Forelimb muscle (tissue), 1 donor: ENCODE data around the gene STIM1. TPM values are rescaled to one million over a fixed set of nuclear protein-coding genes. Genes with fewer than 3 reads are reported as not detected.

Experiments used
- DNase-seq: peaks from one replicate; pipeline ENCODE4 v3.0.0-alpha.2; 2013; ENCODE audit warnings: low read depth
- polyA plus RNA-seq: library from polyadenylated mRNA; unstranded; fragments of 120-200 nt; gene quantifications from one replicate; pipeline ENCODE4 v1.2.1, GENCODE V29; 2013; ENCODE audit not compliant: insufficient read length

STIM1 gene
- polyA plus RNA-seq, 1 donor, result 116 TPM

DNA sequence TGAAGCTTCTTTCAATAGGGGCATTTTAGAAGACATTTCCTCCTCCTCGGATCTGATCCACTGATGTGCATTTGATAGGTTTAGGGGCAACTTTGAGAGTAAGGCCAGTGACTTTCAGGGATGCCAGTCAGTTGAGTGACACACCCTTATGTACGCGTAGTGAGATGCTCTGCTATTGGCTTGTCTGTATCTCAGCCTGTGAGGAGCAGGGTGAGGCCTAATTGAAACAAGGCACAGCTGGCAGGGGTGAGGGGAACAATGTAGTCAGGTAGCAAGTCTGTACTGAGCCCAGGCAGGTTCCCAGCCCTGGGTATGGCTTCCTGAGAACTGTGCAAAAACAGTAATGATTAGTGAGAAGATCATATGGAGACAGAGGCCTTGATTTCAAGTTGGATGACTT, 61.5 kb downstream of the STIM1 start:
- no peak for DNase-seq

DNA sequence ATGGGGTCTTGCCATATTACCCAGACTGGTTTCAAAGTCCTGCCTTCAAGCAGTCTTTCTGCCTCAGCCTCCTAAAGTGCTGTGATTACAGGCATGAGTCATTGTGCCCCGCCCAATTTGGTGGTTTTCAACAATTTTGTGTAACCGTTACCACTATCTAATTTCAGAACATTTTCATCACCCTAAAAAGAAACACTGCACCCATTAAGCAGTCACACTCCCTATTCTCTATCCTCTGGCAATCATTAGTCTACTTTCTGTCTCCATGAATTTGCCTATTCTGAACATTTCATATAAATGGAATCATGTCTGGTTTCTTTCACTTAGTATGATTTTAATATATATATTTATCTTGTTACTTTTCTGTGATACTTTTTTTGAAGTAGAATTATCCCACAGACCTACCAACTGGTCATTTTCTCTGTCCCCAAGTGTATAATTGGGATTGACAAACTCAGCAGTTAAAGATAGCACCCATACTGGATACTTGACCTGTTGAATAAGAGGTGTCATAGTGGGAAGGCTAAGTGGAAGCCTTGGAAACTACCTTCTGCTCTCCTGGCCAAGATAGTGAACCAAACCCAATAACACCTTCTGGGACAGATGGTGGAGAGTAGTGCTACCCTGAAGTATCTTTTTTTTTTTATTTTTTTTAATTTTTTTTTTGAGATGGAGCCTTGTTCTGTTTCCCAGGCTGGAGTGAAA, 64.8 kb downstream of the STIM1 start:
- no peak for DNase-seq

DNA sequence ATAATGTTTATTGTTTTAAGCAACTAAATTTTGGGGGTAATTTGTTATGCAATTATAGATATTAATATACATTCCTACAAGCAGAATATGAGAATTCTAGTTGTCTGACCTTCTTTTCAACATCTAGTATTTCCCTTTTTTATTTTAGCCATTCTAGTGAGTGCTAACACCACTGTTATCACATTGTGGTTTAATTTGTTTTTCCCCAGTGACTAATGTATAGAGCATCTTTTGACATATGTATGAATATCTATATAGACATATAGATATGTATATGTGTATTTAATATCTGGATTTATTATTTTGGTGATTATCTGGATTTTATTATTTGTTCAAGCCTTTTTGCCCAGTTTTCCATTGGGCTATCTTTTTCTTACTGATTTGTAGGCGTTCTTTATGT, 66.6 kb downstream of the STIM1 start:
- DNase-seq, result no peak

DNA sequence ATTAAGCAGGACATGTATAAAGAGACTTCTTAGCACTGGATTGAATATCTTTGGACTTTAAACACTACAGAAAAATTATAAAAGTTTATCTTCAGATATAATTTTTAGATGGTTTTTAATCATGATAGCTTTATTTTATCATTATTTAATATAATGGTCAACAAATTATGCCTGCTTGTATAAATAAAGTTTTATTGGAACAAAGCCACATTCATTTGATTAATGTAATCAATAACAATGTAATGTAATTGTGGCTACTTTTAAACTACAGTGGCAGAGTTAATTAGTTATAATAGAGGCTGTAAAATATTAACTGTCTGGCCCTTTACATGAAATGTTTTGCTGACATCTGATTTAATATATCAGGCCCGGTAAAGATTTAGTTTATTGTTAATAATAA, 70.0 kb downstream of the STIM1 start:
- DNase-seq, result no peak

DNA sequence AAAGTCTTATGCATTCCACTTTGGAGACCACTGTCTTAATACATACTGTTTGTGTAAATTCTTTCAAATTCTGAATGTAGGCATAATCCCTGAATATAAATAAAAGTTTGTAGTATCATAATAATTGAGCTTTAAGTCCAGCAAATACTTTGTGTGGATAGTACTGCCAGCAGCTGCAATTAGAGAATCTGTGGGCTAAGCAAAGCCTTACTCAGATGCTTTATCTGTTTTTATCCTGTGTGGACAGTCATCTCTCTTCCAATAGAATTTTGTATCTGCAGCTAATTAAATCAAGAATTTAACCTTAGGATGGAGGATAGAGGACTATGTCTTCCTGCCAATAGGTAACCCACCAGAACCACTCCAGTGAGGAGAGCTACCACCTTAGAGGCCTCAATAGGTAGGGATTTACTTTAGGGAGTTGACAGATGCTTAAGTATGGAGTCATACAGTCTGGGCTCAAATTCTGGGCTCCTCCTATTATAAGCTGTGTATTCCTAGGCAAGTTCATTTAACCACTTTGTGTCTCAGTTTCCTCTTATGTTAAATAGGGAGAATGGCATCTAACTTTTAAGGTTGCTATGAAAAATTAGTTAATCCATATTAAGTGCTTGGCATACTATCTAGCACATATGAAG, 71.1 kb downstream of the STIM1 start:
- no peak for DNase-seq

DNA sequence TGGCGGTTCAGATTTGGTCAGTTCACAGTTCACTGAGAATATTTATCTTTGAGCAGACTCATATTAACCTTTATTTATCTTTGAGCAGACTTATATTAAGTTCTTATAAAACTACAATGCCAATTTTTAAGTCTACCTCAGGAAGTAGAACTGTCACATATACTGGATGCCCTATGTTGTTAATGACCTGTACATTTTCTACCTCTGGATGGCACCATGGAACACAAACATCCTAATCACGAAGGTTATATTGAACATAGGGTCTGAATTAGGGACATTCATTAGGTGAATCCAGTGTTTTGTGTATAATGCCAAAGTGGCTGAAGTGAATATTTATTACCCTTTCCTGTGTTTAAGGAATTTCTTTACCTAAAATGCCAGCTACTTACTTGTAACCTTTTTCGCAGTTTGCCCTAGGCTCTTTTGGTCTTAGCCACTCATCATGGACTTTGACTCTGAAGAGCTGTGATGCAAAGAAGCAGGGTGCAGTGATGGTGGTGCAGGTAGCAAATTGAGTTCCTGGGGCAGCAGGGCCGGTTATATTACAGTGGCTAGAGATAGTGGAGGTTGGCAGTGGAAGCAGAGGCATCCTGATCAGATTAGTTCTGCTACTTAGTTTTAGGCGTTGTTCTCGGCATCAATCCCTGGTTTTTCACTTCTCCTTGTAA, 71.8 kb downstream of the STIM1 start:
- DNase-seq, result no peak

DNA sequence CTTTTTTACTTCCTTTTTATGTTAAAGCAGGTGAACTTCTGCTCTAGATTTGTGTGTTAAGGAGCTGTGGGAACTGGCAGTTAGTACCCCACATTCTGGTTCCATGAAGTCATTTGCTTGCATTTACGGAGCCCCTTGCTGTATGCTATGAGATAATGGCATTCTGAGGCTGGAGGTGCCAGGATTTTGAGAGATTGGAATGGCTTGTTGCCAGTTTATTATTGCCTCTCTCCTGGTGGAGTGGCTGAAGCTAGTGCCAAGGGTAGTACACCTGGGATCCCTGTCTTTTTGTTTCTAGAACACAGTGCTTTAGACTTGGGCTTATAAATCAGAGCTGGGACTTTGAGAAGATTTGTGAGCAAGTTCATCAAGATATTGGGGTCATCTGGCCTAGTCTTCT, 73.8 kb downstream of the STIM1 start:
- no peak for DNase-seq

DNA sequence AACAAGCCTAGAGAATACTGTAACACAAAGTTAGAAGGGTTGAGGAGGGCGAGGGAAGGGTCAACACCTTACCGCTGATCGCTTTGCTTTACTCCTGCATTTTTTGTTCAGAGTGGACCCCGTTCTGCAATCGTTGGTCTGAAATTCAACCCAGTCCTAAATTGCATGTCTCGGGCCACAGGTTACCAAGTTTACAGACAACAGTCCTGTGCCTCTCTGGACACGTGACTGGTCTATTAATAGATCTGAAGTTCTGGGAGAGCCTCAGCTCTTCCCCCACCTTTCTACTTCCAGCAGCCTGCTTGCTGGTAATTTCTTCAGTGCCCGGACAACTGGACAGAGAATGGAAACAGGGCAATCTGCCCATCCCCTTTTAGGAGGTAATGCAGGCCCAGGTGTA, 74.2 kb downstream of the STIM1 start:
- no peak for DNase-seq

DNA sequence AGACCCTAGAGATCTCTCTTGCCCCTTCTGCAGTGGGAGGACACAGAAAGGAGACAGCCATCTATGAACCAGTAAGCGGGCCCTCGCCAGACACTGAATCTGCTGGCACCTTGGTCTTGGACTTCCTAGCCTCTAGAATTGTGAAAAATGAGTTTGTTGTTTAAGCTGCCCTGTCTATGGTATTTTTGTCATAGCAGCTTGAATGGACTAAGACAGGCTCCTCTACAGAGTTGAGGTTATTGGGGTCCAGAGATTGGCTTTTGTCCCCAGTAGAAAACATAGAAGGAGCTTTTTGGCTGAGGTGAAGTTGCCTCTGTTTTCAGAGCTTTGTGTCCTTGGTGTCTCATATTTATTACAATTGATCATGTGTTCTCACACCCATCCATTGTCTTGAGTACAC, 77.2 kb downstream of the STIM1 start:
- no peak for DNase-seq

DNA sequence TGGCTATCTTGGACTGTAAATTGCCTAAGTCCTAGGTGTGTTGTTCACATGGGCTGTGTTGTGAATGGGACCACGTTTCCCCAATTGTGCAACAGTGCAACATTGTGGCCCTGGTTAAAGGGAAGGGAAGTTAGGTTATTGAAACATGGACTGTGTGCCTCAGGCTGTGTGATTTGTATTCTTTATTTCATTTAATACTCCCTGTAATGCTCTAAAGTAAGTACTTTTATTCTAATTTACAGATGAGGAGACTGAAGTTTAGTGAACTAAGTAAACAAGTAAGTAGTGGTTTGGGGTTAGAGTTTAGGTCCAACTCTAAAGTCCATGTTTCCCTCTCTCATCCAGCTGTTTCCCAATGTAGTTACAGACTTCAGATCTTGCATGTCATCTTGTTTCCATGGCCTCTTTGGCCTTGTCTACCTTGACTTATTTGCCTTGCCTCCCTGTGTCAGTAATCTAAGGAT, 77.7 kb downstream of the STIM1 start:
- no peak for DNase-seq

DNA sequence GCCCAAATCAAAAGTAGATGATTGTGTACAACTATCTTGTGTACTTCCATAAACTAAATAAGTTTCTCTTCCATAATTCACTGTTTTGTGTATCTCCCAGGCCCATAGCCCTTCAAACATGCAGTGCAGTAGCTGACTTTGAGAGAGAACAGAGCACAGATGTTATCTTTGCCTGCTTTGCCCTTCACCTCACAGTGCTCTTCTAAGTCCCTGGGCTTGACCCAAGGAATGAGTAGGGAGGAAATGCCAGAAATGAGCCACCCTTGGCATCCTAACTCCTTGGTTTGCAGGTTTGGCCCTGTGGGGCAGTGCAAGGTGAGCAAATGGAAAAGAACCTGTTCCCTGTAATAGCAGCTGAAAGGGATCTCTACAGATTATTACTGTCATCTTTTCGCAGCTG, 79.2 kb downstream of the STIM1 start:
- no peak for DNase-seq

DNA sequence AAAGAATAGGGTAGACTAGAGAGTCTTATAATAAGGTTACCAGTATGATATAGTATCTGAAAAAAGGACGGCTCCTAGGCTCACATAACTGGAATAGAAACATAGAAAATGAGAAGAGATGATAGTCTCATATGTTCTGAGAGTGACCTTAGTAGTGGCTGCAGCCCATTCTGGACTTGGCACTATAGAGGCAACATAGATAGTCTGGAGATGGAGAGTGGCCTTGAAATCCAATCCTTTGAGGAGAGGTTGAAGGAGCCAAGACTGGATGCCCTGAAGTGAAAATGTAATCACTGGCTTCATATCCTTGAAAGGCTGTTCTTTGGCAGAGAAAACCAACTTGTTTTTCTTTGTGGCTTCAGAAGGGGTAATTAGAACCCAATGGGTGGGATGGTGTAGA, 81.1 kb downstream of the STIM1 start:
- no peak for DNase-seq

DNA sequence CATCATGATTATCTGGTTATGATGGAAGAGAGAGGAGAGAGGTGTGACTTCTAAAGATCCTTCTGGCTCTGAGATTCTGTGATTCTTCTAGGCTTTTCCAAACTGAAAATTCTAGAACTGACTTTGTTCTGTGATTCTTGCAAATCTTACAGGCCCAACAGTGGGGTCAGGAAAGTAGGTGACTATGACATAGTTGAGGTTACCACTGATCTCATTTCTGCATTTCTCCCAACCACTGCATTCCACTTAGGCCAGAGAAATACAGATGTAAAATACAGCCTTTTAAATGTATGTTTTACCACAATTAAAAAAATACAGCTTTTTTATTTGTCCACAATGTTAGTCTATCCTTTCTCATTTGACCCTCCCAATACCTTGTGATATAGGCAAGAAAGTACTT, 83.7 kb downstream of the STIM1 start:
- DNase-seq, result no peak

DNA sequence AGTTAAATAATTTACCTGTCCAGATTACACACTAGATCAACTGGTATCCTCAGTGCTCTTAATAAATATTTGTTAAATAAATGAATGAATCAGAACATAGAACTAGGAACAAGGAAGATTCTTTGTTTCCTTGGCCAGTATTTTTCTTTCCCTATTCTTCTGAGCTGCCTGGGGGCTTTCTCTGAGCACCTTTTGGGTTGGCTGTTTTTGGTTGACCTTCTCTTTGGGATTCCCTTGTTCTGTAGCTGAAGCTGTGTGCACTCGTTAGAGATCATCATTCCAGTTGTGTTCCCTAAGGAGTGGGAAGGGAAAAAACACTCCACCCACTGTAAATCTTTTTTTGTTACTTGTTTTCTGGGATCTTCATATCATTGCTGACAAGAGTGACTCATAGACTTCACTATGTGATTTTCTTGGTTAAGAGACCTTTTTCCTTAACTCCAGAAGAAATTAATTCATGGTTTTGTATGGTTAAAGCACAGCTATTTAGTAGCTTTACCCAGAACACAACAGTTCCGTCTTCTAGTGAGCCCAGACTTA, 84.3 kb downstream of the STIM1 start:
- peak; percentile 48 for DNase-seq

DNA sequence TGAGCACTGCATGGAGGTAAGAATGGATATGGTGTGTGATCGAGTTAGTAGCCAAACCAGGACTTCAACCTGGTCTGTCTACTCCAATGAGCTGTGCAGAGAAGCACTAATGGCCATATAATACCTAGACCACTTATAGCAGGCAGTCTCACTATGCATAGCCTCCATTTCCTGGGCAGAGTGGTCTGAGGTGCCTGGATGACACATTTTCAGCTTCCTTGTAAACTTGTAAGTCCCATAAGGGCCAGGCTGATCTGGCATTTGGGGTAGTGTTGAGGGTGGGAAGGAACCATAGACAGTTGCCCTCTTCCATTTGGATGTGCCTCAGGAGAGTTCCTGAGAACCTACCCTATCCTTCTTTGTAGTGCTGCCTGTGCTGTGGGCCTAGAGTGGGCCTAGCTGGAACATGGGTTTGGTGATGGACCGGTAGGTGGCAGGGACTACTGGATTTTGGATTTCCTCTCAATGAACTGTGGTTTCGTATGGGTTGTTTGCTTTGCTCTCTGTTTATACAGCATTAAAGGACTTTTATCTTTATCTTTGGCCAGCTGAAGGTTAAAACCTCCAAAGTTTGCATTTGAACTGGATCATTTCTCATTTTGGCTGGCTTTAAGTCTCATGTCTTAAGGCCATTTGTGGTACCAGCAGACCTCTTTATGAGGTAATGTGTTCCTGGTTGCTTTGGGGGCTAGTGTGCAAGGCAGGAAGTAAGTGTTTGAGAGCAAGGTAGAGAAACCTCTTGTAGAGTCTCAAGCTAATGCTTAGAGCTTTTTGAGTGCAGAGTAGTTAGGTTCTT, 86.9 kb downstream of the STIM1 start:
- DNase-seq, result no peak

DNA sequence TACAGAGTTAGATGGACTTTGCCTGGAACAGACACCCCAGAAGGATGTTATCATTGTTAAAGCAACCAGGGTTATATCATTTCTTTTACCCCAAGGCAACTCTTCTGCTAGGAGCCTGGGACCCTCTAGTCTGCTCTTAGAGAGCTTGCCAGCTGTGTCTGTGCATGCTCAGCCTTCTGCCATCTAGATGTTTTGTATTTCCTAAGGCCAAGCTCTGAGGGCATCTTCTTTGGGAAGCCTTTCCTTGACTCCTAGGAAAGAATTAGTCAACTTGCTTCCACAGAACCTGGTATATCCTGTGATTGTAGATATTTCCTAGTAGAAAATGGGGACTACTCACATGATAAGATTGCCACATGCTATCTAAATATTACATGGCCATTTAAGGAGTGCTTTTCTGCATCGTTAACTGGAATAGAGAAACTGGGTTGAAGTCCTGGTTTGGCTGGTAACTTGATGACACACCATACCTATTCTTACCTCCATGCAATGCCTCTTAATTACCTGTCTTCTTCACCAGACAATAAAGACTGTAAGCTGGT, 87.6 kb downstream of the STIM1 start:
- no peak for DNase-seq

DNA sequence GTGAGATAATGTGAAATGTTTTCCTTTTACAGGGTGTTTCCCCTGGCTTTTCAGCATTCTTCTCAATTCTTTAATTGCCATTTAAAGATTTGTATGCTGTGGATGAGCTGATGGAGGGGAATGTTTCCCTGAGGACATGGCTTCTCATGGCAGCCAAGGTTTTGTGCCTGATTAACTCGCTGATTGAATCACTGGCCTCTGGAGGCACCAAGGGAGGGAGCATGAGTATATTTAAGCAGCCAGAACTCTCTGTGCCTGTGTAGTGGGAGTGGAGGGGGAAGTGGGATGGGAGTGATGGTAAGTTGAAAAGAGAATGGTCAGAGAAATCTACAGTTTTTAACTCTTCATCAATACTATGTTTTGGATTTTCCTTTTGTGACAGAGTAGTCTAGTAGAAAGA, 88.7 kb downstream of the STIM1 start:
- DNase-seq, result no peak

DNA sequence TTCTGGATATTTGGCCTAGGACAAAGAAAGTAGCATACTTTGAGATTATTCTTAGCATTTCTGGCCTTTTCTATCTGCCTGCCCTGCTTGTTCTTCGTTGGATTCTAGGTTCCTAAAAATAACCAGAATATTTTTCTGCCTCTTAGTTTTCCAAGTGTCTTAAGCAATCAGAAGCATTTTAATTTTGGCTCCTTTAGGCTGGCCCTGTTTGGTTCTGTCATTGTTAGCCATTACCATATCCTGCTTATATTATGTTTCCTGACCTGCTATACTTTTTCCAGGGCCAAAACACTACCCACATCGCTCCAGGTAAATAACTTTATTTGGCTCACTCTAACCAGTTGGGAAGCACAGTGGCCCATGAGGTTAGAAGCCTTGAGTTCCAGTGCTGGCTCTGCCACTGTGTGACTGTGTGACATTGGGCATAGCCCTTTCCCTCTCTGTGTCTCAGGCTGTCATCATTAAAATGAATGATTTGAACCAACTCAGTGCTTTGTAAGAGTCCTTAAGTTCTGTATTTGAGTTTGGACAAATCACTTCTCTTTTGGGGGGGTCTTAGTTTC, 91.1 kb downstream of the STIM1 start:
- no peak for DNase-seq

DNA sequence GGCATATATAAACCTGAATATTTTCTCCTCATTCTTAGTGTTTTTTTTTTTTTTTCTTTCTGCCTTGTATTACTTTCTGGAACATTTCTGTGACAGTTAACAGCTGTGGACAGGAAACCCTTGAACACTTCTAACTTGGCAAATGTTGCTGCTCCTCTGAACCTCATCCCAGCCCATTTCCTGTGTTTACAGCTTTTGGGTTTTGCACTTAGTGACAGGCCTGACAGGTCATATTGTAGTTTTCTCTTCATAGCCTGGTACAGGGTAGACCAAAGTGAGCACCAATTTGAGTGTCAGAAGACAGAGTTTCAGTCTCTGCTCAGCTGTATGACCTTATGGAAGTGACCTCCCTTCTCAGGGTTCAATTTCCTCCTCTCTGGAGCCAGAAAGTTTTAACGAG, 91.6 kb downstream of the STIM1 start:
- DNase-seq, result peak; percentile 59

DNA sequence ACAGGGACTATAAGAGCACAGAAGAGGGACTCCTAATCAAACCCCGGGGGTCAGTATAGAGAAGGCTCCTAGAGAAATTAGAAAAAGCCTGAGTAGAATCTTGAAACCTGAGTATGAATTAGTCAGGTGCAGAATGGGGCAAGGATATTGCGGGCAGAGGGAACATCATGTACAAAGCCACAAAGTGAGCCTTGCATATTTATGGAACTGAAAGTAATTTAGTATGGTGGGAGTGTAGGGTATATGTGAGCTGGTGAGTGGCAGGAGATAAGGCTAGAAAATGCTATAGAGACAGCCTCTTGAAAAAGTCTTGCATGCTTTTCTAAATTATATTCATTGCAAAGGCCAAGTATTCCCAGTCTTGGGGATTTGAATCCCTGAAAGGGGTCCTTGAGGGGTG, 93.7 kb downstream of the STIM1 start:
- no peak for DNase-seq

DNA sequence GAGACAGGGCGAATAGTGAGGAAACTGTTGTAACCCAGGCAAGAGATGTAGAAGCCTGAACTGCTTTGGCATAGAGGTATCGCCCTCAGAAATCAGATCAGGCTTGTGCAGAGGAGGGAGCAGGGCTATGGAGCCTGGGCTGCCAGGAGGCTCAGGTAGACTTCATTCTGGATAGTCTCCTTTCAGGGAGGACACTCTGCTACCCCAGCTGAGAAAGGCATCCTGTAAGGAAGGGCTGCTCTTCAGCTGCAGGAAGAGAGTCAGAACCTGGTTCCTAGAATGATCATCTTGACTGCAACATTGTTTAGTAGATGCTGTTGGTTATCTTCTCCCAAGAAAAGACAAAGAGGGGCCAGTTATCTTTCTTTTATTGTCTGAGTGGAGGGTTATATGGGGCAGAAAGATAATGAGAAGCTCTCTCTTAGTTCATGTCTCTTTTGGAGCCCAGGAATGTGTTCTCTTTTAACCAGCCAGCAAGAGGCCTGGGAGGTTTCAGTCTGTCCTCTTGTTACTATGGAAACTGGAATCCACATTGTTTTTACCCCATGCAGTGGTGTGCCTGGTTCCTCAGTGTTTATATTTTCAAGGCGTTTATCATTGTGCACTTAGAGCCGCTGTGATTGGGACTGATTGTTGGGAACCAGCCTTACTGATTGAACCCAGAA, 95.7 kb downstream of the STIM1 start:
- DNase-seq, result no peak
